Activated naive CD8-positive, alpha-beta T cell treated with anti-CD3 and anti-CD28 coated beads, Interleukin-2, amount 50 U/mL, for 16 hours (primary cell): ENCODE results near the gene APRT.
"Not testable (repeated sequence)": the region's sequence is repeated elsewhere in the genome, so short reads cannot be mapped to it uniquely, and the experiment has no call there.

Experiments used
- DNase-seq: peaks from one replicate; pipeline ENCODE4 v3.0.0-alpha.2; 2020; ENCODE audit warnings: low read depth, low spot score

The APRT gene

DNA sequence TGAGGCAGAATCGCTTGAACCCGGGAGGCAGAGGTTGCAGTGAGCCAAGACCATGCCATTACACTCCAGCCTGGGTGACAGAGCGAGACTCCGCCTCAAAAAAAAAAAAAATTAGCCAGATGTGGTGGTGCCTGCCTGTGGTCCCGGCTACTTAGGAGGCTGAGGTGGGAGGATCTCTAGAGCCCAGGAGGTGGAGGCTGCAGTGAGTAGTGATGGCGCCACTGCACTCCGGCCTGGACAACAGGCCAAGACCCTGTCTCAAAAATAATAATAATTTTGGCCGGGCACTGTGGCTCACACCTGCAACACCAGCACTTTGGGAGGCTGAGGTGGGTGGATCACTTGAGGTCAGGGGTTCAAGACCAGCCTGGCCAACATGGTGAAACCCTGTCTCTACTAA lies 23.0 kb downstream of the APRT start:
- DNase-seq: not testable (repeated sequence)

DNA sequence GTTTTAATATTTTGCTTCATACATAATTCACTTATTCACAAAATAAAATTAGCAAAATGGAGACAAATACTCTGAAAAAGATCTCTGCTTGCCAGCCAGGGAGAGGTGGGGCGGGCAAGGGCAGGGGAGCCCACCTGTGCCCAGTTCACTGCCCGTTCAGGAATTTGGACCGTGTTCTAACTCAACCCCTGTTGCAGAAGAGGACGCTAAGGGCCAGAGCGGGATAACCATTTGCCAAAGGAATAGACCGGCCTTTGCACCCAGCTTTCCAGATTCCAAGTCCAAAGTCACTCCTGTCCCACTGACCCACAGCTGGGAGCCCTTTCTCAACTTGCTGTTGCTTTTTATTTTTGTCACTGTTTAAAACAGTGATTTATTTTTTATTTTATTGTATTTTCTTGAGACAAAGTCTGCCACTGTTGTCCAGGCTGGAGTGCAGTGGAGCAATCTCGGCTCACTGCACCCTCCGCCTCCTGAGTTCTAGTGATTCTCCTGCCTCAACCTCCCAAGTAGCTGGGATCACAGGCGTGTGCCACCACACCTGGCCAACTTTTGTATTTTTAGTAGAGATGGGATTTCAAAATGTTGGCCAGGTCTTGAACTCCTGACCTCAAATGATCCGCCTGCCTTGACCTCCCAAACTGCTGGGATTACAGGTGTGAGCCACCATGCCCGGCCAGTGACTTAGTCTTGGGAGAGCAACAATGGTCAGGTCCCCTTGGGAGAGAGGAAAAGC lies 24.0 kb downstream of the APRT start:
- no peak for DNase-seq

DNA sequence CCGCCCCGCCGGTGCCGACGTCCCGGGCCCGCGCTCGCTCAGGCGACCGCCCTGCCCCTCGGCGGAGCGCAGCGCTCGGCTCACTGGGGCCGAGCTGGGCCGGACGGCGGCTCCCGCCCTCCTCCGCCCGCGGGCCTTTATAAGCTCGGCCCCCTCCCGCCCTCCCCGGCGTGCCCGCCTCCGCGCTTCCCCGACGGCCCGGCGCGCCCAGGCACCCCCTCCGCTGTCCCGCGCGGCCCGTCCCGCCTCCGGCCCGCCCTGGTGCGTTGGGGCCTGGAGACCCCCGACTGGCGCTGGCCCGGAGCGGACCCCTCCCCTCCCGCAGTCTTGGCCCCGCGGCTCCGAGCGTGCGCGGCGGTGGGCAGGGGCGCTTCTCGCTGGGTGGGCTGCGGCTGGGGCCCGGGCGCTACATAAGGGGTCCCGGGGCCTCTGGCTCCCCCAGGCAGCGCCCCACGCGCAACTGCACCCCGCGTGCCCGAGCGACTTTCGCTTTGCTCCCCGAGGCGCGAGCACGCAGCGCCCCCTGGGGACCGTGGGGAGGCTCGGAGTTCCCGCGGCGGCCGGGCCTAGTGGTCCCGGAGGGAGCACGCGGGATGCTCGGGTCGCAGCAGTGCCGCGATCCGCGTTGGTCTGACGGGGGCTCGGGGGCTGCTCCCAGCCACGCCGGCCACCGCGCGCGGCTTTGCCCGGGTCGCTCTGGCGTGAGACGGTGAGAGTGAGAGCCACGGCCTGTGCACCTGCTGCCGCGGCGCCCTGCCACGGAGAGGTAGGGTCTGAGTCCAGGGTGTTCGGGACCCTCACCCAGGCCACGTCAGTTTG lies 26.4 kb downstream of the APRT start, which contains the start of gene PIEZO1:
Gene PIEZO1, minus strand, starts transcription at position 115 of the 819 bp plus-strand sequence. CDS start 256 bp downstream, outside the sequence.
- DNase-seq: peak; percentile 49

DNA sequence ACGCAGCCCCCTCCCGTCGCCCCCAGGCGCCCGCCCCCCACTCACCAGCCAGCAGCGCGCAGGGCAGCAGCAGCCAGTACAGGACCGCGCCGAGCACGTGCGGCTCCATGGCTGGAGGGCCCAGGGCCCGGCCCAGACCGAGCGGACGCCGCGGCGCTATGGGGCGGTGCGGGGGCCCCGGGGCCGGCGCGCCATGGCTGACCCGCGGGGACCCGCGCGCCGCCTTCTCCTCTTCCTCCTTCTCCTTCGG lies 26.9 kb downstream of the APRT start:
- DNase-seq: no peak

DNA sequence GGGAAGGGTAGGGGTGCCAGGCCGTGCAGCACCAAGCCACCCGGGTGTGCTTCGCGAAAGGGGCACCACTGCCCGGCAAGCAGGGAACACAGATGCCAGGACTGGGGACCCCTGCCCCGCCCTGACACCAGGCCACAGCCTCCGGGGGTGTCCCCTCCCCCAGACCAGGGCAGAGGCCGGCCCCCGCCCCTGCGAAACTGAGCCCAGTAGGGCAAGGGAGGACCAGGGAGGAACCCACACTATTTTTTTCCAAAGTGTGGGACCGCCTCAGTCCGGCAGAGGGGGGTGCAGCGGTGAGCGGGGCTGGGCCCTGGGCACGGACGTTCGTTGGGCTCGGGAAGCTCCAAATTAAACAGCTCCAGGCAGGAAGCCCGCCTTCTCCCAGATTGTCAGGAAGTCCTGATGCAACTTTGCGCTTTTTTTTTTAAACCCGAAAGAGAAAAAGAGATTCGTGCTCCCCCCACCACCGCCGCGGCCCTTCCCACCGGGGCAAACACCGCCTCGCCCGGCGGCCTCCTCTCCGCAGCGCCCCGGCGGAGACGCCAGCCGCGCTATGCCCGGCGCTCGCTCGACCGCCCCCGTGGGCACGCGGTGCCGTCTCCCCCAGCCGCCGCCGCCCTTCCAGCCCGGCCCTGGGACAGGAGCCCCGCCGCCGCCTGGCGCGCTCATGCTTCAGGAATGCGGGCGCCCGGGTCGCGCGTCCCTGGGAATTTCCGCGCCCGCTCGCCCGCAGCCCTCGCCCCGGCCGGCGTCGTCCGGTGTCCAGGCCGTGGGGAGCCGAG lies 27.5 kb downstream of the APRT start:
- no peak for DNase-seq

DNA sequence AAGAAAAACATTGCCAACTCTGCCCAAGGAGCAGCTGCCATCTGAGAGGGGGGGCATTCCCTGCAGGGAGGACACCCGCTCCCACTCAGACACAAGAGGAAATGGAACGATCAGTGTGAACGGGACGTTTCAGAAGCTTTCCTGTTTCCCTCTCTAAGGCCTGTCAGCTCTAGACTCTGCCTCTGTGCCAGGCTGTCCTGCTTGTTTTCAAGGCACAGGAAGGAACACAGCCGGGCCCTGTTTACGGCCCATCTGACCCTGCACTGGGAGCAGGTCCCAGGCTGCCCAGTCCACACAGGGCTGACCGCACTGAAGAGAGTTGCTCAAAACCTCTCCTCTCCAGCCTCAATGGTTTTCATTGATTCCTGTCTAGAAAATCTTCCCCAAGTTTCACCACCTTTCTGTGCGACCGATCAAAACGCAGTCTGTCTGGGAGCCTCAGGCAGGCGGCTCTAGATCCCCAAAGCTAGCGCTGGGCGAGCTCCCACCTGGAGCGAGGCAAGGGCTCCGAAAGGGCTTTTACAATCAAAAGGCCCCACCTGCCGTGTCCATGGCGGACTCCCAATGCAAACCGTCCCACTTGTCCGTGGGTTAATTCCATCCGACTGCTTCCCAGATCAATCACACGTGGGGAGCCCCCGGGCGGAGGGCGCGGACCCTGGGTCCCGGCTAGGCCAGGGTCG lies 28.2 kb downstream of the APRT start:
- DNase-seq: no peak

GRCh38 chr16:88782454-88783390 lies 29.0 kb downstream of the APRT start:
- DNase-seq: no peak

GRCh38 chr16:88781140-88782077 lies 30.3 kb downstream of the APRT start:
- DNase-seq: no peak

DNA sequence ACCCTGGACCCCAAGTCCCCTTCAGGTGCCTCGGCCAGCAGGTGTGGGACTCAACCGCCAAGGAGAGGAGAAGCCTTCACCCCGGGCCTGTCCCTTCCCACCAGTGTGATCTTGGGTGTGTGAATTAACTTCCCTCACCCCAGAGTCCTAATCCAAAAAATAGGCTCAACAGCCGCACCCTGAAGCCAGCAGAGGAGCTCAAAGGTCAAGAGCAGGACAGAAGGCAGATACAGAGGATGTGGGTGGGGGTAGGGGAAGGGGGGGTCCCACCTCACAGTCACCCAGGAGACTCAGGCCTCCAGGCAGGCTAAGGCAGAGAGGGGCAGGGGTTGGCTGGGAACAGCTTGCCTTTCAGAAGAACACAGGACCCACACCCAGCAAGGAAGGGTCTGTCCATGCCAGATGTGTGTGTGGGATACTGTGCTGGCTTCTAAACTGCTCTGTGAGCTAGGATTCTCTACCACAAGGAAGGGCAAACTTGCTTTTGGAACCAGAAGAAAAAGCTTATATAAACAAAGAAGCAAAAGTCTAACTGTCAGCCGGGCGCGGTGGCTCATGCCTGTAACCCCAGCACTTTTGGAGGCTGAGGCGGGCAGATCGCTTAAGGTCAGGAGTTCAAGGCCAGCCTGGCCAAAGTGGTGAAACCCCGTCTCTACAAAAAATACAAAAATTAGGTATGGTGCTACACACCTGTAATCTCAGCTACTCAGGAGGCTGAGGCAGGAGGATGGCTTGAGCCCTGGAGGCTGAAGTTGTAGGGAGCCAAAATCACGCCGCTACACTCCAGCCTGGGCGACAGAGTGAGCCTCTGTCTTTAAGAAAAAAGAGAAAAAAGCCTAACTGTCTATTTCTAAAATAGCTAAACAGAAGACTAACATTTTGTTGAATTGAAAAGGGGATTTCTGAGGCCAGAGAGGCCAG lies 31.3 kb downstream of the APRT start:
- no peak for DNase-seq

DNA sequence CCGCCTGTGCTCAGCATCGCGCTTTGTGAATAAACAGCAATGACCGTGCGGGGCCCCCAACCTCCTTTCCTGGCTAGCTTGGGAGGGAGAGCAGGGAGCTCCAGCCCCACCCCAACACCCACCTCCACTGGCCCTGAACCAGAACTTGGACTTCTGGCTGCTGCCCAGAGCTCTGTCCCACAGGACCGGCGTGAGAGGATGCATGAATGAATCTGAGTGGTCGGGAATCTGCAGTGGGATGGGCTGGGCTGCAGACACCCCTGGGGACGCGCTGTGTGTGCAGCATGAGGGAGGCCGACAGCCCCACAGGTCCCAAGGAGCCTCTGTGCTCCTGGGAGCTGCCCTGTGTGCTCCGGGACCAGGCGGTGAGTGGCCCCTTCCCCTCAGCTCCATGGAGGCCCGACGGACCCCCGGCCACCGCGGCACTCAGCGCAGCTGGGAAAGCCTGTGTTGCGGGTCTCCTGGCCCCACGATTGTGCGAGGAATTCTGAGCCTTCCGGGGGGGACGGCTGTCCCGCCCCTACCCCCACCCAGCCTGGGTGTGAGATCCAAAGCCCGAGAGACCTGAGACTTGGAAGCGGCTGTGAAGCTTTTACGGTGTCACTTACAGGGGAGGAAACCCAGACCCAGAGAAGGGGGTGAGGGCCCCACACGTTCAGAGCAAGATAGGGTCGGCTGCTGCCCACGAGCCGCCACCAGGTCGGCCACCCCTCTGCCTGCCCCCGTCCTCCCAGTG lies 32.2 kb downstream of the APRT start:
- DNase-seq: no peak

- DNase-seq: no peak
Observed at GRCh38 chr16:88778541-88779065, 33.1 kb downstream of the APRT start.

GRCh38 chr16:88778271-88778525 lies 33.5 kb downstream of the APRT start:
- DNase-seq: no peak

GRCh38 chr16:88777471-88778270 lies 34.1 kb downstream of the APRT start:
- DNase-seq: no peak

DNA sequence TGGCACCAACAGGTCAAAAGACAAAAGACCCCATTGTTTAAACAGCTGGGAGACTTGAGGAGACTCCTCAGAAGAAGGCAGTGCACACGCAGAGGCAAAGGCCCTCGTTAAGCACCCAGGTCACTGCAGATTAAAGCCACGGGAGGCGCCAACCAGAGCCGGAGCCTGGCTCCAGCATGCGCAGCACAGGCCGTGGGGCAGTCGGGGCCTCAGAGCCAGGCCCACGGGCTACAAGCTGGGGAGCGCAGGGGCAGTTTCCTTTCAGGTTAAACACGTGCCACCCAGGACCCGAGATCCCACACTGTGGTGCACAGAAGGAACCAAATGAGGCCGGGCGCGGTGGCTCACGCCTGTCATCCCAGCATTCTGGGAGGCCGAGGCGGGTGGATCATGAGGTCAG lies 35.9 kb downstream of the APRT start:
- no peak for DNase-seq

DNA sequence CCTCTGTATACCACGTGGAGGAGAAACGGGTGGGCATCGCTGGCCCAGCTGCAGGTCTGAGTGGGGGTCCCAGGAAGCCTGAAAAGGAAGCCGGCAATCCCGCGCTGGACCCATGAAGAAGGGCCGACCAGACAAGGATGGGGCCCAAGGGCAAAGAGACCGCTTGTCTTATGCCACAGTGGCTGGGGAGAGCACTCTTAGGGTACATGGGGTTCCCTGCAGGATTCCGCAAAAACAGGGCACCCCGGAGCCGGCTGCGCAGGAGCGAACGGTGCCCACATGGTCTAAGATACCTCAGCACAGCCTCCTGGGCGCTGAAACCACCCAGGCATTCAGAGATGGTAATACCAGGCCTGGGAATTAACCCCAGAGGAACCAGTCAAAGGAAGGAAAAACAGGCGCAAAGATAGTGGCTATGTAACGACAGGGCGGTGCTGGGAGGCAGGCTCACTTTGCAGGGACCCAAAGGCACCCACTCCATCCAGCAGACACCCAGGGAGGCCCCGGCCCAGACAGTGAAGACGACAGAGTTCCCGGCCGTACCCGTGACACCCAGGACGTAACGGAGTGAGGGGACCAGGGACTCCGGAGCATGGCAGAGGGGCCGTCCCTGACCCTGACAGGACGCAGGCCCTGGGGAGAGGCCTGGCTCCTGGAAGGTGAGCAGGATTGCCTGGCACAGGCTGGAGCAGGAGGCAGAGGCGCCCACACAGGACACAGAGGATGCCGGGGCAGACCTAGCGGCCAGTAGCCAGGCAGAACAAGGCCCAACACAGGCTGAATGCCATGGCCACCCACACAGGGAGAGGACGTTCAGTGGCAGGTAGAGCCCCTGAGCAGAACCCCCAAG lies 37.0 kb downstream of the APRT start:
- no peak for DNase-seq

- DNase-seq: no peak
Observed at GRCh38 chr16:88773812-88774291, 37.9 kb downstream of the APRT start.
